Retinal pigment epithelial cell (primary cell): ENCODE data around the gene NOTUM.

ENCODE experiments used
- DNase-seq: peaks from one replicate; pipeline ENCODE4 v3.0.0-alpha.2; 2010; ENCODE audit warnings: low read depth
- H3K4me3 ChIP-seq: 2 replicates; pipeline ENCODE4 v1.5.1; 2011; ENCODE audit warnings: mild to moderate bottlenecking, low read length, control low read depth, moderate library complexity
- CTCF ChIP-seq: conservative IDR thresholded peaks from 2 replicates; pipeline ENCODE4 v1.5.1; 2011; ENCODE audit warnings: low read depth, low read length, control low read depth, inconsistent platforms

NOTUM gene

GRCh38 chr17:81902653-81903414 is 58.2 kb downstream of the NOTUM start:
- H3K4me3 ChIP-seq = no peak overlapping the region
- DNase-seq = no peak
- no peak for TF ChIP-seq CTCF
